HEK293 (cell line): ENCODE results near the gene SMIM33.
A peak's percentile ranks its signal among the peaks of the same experiment; 100 is the strongest.
"Not testable (repeated sequence)": the region's sequence is repeated elsewhere in the genome, so short reads cannot be mapped to it uniquely, and the experiment has no call there.

Experiments
- CTCF ChIA-PET: fragments of 350-600 bp; formaldehyde crosslinking; extraction: SDS; loops from one replicate; lab custom pipeline; 2021; ENCODE audit warnings: antibody characterized with exemption; lab: Yijun Ruan, JAX
- POLR2A ChIA-PET: fragments of 300-600 bp; formaldehyde crosslinking; extraction: SDS; loops from one replicate; lab custom pipeline; 2020; ENCODE audit warnings: antibody characterized with exemption, inconsistent platforms; lab: Yijun Ruan, JAX
- H3K27ac ChIP-seq: fragments of 200-500 bp; sonication (Bioruptor generic); 2 replicates; pipeline ENCODE4 v1.5.1; 2014; ENCODE audit warnings: low read depth, low read length, control low read depth, inconsistent platforms; ENCODE audit errors: extremely low read depth
- H3K36me3 ChIP-seq, 2 experiments: fragments of 200-500 bp in 1 of 2; sonication (Bioruptor generic) in 1 of 2; 1 replicate in 1 of 2; 2 replicates in 1 of 2; pipeline ENCODE4 v1.5.1; 2014 to 2017; ENCODE audit warnings: inconsistent platforms in 2 of 2, low read length in 2 of 2; ENCODE audit not compliant: control insufficient read depth in 2 of 2, insufficient read depth in 1 of 2
- H3K4me1 ChIP-seq: fragments of 200-500 bp; sonication (Bioruptor generic); 2 replicates; pipeline ENCODE4 v1.5.1; 2014; ENCODE audit warnings: mild to moderate bottlenecking, low read length, inconsistent platforms; ENCODE audit not compliant: control insufficient read depth, insufficient read depth
- H3K4me3 ChIP-seq: 2 replicates; pipeline ENCODE4 v1.5.1; 2011; ENCODE audit warnings: low read depth, mild to moderate bottlenecking, control low read depth, low read length, moderate library complexity
- H3K9me3 ChIP-seq: fragments of 200-500 bp; sonication (Bioruptor generic); 2 replicates; pipeline ENCODE4 v1.5.1; 2014; ENCODE audit warnings: low read depth, low read length, inconsistent platforms; ENCODE audit not compliant: control insufficient read depth, insufficient read depth
- CTCF ChIP-seq: fragments of 450-650 bp; formaldehyde crosslinking; IDR thresholded peaks from 2 replicates; pipeline ENCODE4 v1.5.1; 2016; ENCODE audit warnings: missing biosample characterization, missing genetic modification characterization
- IKZF3 ChIP-seq: fragments of 450-650 bp; IDR thresholded peaks from 2 replicates; pipeline ENCODE4 v1.5.0; 2018; ENCODE audit warnings: missing biosample characterization, mild to moderate bottlenecking, missing genetic modification characterization, moderate library complexity
- TSHZ1 ChIP-seq: fragments of 450-650 bp; formaldehyde crosslinking; IDR thresholded peaks from 2 replicates; pipeline ENCODE4 v1.5.1; 2016; ENCODE audit warnings: missing biosample characterization, missing genetic modification characterization, borderline replicate concordance
- ZBTB17 ChIP-seq: fragments of 450-650 bp; formaldehyde crosslinking; IDR thresholded peaks from 2 replicates; pipeline ENCODE4 v1.5.1; 2016; ENCODE audit warnings: missing biosample characterization, missing genetic modification characterization
- ZNF366 ChIP-seq: fragments of 450-650 bp; formaldehyde crosslinking; conservative IDR thresholded peaks from 2 replicates; pipeline ENCODE4 v1.5.1; 2016; ENCODE audit warnings: missing biosample characterization, missing genetic modification characterization
- ZNF394 ChIP-seq: fragments of 450-650 bp; formaldehyde crosslinking; IDR thresholded peaks from 2 replicates; pipeline ENCODE4 v1.5.1; 2016; ENCODE audit warnings: missing biosample characterization, missing genetic modification characterization, mild to moderate bottlenecking, moderate library complexity, borderline replicate concordance
- ZNF398 ChIP-seq: fragments of 450-650 bp; formaldehyde crosslinking; IDR thresholded peaks from 2 replicates; pipeline ENCODE4 v1.5.1; 2017; ENCODE audit warnings: missing biosample characterization, missing genetic modification characterization
- ZNF449 ChIP-seq: fragments of 450-650 bp; formaldehyde crosslinking; IDR thresholded peaks from 2 replicates; pipeline ENCODE4 v1.5.1; 2017; ENCODE audit warnings: missing biosample characterization, mild to moderate bottlenecking, missing genetic modification characterization, moderate library complexity
- ZNF600 ChIP-seq: fragments of 450-650 bp; formaldehyde crosslinking; IDR thresholded peaks from 2 replicates; pipeline ENCODE4 v1.5.1; 2016; ENCODE audit warnings: missing biosample characterization, missing genetic modification characterization
- ZNF654 ChIP-seq: fragments of 450-650 bp; formaldehyde crosslinking; IDR thresholded peaks from 2 replicates; pipeline ENCODE4 v1.5.1; 2016; ENCODE audit warnings: low read depth, missing biosample characterization, missing genetic modification characterization
- ZNF701 ChIP-seq: fragments of 450-650 bp; formaldehyde crosslinking; IDR thresholded peaks from 2 replicates; pipeline ENCODE4 v1.5.1; 2016; ENCODE audit warnings: missing biosample characterization, missing genetic modification characterization
- ZNF768 ChIP-seq: fragments of 450-650 bp; formaldehyde crosslinking; IDR thresholded peaks from 2 replicates; pipeline ENCODE4 v1.5.1; 2018; ENCODE audit warnings: missing biosample characterization, mild to moderate bottlenecking, missing genetic modification characterization

Gene SMIM33

GRCh38 chr5:139512786-139513390, 42.1 kb downstream of the SMIM33 start (continued):
- TF ChIP-seq TSHZ1 (tag by site-specific recombination) = no peak
- TF ChIP-seq ZNF701 (tag by site-specific recombination) = no peak
- TF ChIP-seq ZNF600 (tag by site-specific recombination) = no peak
- TF ChIP-seq ZNF398 = no peak
- TF ChIP-seq ZNF768 (tag by site-specific recombination) = no peak

GRCh38 chr5:139513434-139513833, 42.6 kb downstream of the SMIM33 start:
- CTCF ChIA-PET = interaction anchor here (0.6 to 8.7 kb wide), 22 partner anchors 11 to 172 kb away, joined by 3 to 246 read pairs (median 4); partner anchors contain the start of genes DNAJC18, PAIP2, SPATA24 and STING1
- POLR2A ChIA-PET = interaction anchor here (0.6 to 1.4 kb wide), 7 partner anchors 18 to 315 kb away, joined by 3 to 6 read pairs (median 3); partner anchors contain the start of genes DNAJC18, MATR3 and SIL1
- TF ChIP-seq ZNF366 (tag by site-specific recombination) (peak; percentile 43; the same call in 1 of the 2 replicates), ZBTB17 (peak; percentile 92), CTCF (tag by site-specific recombination) (peak; percentile 94), ZNF449 (tag by site-specific recombination) (peak; percentile 76), ZNF654 (tag by site-specific recombination) (peak; percentile 71), TSHZ1 (tag by site-specific recombination) (peak; percentile 48; the same call in 1 of the 2 replicates), IKZF3 (tag by site-specific recombination) (0 out of 2 replicates have a peak, but pooled peaks have one; percentile 33), ZNF394 (0 out of 2 replicates have a peak, but pooled peaks have one; percentile 16)
- not testable (repeated sequence) for H3K4me3 ChIP-seq, H3K4me1 ChIP-seq, H3K9me3 ChIP-seq, H3K27ac ChIP-seq, H3K36me3 ChIP-seq
